Liver (tissue), 9 donors: ENCODE measurements around the gene IMPDH2. TPM values are rescaled to one million over a fixed set of nuclear protein-coding genes. Genes with fewer than 3 reads are reported as not detected.

Experiments
- DNase-seq: peaks from one replicate; pipeline ENCODE4 v3.0.0-alpha.2; 2017; ENCODE audit warnings: low spot score
- H3K27ac ChIP-seq, 2 donors: one replicate each; pipeline ENCODE4 v1.7.0; 2013; ENCODE audit warnings: inconsistent platforms in 2 of 2, low read length in 2 of 2, control low read depth in 1 of 2, low read depth in 1 of 2, mild to moderate bottlenecking in 1 of 2
- H3K27me3 ChIP-seq, 4 donors: one replicate each; pipeline versions ENCODE4 v1.6.1 to v1.7.0; 2013; ENCODE audit warnings: low read length in 3 of 4, inconsistent platforms in 1 of 4, mild to moderate bottlenecking in 1 of 4, moderate library complexity in 1 of 4; ENCODE audit not compliant: control insufficient read depth in 4 of 4, insufficient read depth in 4 of 4
- H3K36me3 ChIP-seq, 4 donors: one replicate each; pipeline versions ENCODE4 v1.6.1 to v1.7.0; 2013; ENCODE audit warnings: low read length in 3 of 4, mild to moderate bottlenecking in 3 of 4, low read depth in 1 of 4, moderate library complexity in 1 of 4; ENCODE audit not compliant: control insufficient read depth in 4 of 4, insufficient read depth in 3 of 4
- H3K4me1 ChIP-seq, 4 donors: one replicate each; pipeline versions ENCODE4 v1.6.1 to v1.7.0; 2013; ENCODE audit warnings: low read length in 3 of 4, mild to moderate bottlenecking in 3 of 4, moderate library complexity in 1 of 4; ENCODE audit not compliant: control insufficient read depth in 4 of 4, insufficient read depth in 4 of 4
- H3K4me3 ChIP-seq, 3 donors: one replicate each; pipeline versions ENCODE4 v1.6.1 to v1.7.0; 2013; ENCODE audit warnings: low read length in 3 of 3, control low read depth in 1 of 3, low read depth in 1 of 3, mild to moderate bottlenecking in 1 of 3
- H3K9ac ChIP-seq, 2 donors: one replicate each; pipeline ENCODE4 v1.7.0; 2013; ENCODE audit warnings: low read length in 2 of 2, mild to moderate bottlenecking in 2 of 2, moderate library complexity in 2 of 2, control low read depth in 1 of 2, low read depth in 1 of 2
- H3K9me3 ChIP-seq, 4 donors: one replicate each; pipeline versions ENCODE4 v1.6.1 to v1.7.0; 2013; ENCODE audit warnings: low read length in 3 of 4; ENCODE audit not compliant: control insufficient read depth in 4 of 4
- CTCF ChIP-seq: fragments of 150-350 bp; IDR thresholded peaks from 2 replicates; pipeline ENCODE4 v1.5.1; 2017; ENCODE audit warnings: improper control_type of control experiment, low read depth, low read length; ENCODE audit not compliant: missing input control
- EGR1 ChIP-seq, 2 donors: IDR thresholded peaks; 2 replicates each; pipeline ENCODE4 v1.6.1; 2016 to 2018; ENCODE audit warnings: antibody characterized with exemption in 2 of 2, low read depth in 2 of 2
- FOXA1 ChIP-seq: IDR thresholded peaks from 2 replicates; pipeline ENCODE4 v1.6.1; 2016; ENCODE audit warnings: antibody characterized with exemption
- FOXA2 ChIP-seq: IDR thresholded peaks from 2 replicates; pipeline ENCODE4 v1.6.1; 2016; ENCODE audit warnings: antibody characterized with exemption
- GABPA ChIP-seq, 2 donors: IDR thresholded peaks in 1 of 2; conservative IDR thresholded peaks in 1 of 2; 2 replicates each; pipeline ENCODE4 v1.6.1; 2016; ENCODE audit warnings: antibody characterized with exemption in 2 of 2, mild to moderate bottlenecking in 1 of 2, moderate library complexity in 1 of 2
- HNF4A ChIP-seq, 2 donors: conservative IDR thresholded peaks; 2 replicates each; pipeline ENCODE4 v1.6.1; 2016; ENCODE audit warnings: antibody characterized with exemption in 2 of 2, mild to moderate bottlenecking in 2 of 2
- HNF4G ChIP-seq: IDR thresholded peaks from 2 replicates; pipeline ENCODE4 v1.6.1; 2016; ENCODE audit warnings: antibody characterized with exemption
- JUND ChIP-seq, 2 donors: IDR thresholded peaks; 2 replicates each; pipeline ENCODE4 v1.6.1; 2016; ENCODE audit warnings: antibody characterized with exemption in 2 of 2
- MAX ChIP-seq: IDR thresholded peaks from 2 replicates; pipeline ENCODE4 v1.6.1; 2016; ENCODE audit warnings: antibody characterized with exemption
- NR2F2 ChIP-seq: IDR thresholded peaks from 2 replicates; pipeline ENCODE4 v1.6.1; 2016; ENCODE audit warnings: antibody characterized with exemption
- RAD21 ChIP-seq, 2 donors: IDR thresholded peaks; 2 replicates each; pipeline ENCODE4 v1.6.1; 2016; ENCODE audit warnings: antibody characterized with exemption in 2 of 2, mild to moderate bottlenecking in 2 of 2
- RXRA ChIP-seq, 2 donors: IDR thresholded peaks; 2 replicates each; pipeline ENCODE4 v1.6.1; 2017 to 2018; ENCODE audit warnings: antibody characterized with exemption in 2 of 2, mild to moderate bottlenecking in 1 of 2
- SP1 ChIP-seq: IDR thresholded peaks from 2 replicates; pipeline ENCODE4 v1.6.1; 2018; ENCODE audit warnings: antibody characterized with exemption, mild to moderate bottlenecking
- TAF1 ChIP-seq: conservative IDR thresholded peaks from 2 replicates; pipeline ENCODE4 v1.6.1; 2016; ENCODE audit warnings: antibody characterized with exemption, mild to moderate bottlenecking
- YY1 ChIP-seq: IDR thresholded peaks from 2 replicates; pipeline ENCODE4 v1.6.1; 2016; ENCODE audit warnings: antibody characterized with exemption, mild to moderate bottlenecking
- ZBTB33 ChIP-seq: IDR thresholded peaks from 2 replicates; pipeline ENCODE4 v1.6.1; 2016; ENCODE audit warnings: antibody characterized with exemption
- WGBS: extraction: QIAGEN DNeasy Blood & Tissue Kit; methylation state at CpG from one replicate; pipeline ENCODE4 v1.1.7; 2013; 5-methylcytosine and 5-hydroxymethylcytosine counted together
- polyA plus RNA-seq, 2 donors: library from polyadenylated mRNA; stranded (reverse) in 1 of 2; unstranded in 1 of 2; fragments of 200-250 nt in 1 of 2; fragments of >200 nt in 1 of 2; fragmentation: Nextera tagmentation in 1 of 2; extraction: Ambion mirVana in 1 of 2; gene quantifications; one replicate each; pipeline versions ENCODE4 v1.2.1 to v1.2.3, GENCODE V29; 2013 to 2015
- total RNA-seq, 2 donors: library from RNA; depleted of rRNA; stranded (reverse); fragments of >200 nt; gene quantifications; one replicate each; pipeline ENCODE4 v1.2.3, GENCODE V29; 2014
- TF ChIP-seq, protein P1 (sequence below): IDR thresholded peaks from 2 replicates; pipeline ENCODE4 v1.6.1; 2016; ENCODE audit warnings: antibody characterized with exemption
- TF ChIP-seq, protein P2 (sequence below): IDR thresholded peaks from 2 replicates; pipeline ENCODE4 v1.6.1; 2016; ENCODE audit warnings: antibody characterized with exemption, mild to moderate bottlenecking
- donor health status: healthy.
- donor health status: healthy.
- donor health status: healthy.
- donor health status: healthy.
- donor health status: healthy.

The IMPDH2 gene
- total and polyA plus RNA-seq, 4 donors = 20.9 to 182 (median 39.7) TPM

GRCh38 chr3:49005998-49006397, 23.2 kb downstream of the IMPDH2 start (continued):
- TF ChIP-seq ZBTB33 = no peak
- TF ChIP-seq MAX = no peak

GRCh38 chr3:49005303-49005680, 23.9 kb downstream of the IMPDH2 start:
- Histone ChIP-seq H3K9ac (no peak overlapping the region), H3K4me1 (peaks cover 6 to 31% (median 20%) of the 10 kb centered on the region in 4 donors), H3K4me3 (no peak overlapping the region), H3K9me3 (no peaks in the 10 kb centered on the region), H3K36me3 (peaks cover 0 to 2% (median 0%) of the 10 kb centered on the region in 4 donors), H3K27ac (no peak overlapping the region), H3K27me3 (no peaks in the 10 kb centered on the region)
- TF ChIP-seq NR2F2 = no peak
- TF ChIP-seq, protein P1, sequence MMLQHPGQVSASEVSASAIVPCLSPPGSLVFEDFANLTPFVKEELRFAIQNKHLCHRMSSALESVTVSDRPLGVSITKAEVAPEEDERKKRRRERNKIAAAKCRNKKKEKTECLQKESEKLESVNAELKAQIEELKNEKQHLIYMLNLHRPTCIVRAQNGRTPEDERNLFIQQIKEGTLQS = no peak
- TF ChIP-seq FOXA1 = no peak
- no peak for TF ChIP-seq JUND (IDR thresholded peaks at IDR 0.05)
- TF ChIP-seq RXRA (IDR thresholded peaks at IDR 0.05) = no peak
- TF ChIP-seq HNF4G = no peak
- TF ChIP-seq, protein P2, sequence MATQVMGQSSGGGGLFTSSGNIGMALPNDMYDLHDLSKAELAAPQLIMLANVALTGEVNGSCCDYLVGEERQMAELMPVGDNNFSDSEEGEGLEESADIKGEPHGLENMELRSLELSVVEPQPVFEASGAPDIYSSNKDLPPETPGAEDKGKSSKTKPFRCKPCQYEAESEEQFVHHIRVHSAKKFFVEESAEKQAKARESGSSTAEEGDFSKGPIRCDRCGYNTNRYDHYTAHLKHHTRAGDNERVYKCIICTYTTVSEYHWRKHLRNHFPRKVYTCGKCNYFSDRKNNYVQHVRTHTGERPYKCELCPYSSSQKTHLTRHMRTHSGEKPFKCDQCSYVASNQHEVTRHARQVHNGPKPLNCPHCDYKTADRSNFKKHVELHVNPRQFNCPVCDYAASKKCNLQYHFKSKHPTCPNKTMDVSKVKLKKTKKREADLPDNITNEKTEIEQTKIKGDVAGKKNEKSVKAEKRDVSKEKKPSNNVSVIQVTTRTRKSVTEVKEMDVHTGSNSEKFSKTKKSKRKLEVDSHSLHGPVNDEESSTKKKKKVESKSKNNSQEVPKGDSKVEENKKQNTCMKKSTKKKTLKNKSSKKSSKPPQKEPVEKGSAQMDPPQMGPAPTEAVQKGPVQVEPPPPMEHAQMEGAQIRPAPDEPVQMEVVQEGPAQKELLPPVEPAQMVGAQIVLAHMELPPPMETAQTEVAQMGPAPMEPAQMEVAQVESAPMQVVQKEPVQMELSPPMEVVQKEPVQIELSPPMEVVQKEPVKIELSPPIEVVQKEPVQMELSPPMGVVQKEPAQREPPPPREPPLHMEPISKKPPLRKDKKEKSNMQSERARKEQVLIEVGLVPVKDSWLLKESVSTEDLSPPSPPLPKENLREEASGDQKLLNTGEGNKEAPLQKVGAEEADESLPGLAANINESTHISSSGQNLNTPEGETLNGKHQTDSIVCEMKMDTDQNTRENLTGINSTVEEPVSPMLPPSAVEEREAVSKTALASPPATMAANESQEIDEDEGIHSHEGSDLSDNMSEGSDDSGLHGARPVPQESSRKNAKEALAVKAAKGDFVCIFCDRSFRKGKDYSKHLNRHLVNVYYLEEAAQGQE = no peak
- TF ChIP-seq EGR1 (IDR thresholded peaks at IDR 0.05; ENCODE audit: low read depth in 2 of 2) = no peak
- TF ChIP-seq SP1 = no peak
- no peak for TF ChIP-seq CTCF
- no peak for TF ChIP-seq GABPA (IDR thresholded peaks at IDR 0.05 in 1 of 2, conservative IDR thresholded peaks at IDR 0.05 in 1 of 2)
- no peak for TF ChIP-seq TAF1
- TF ChIP-seq HNF4A (conservative IDR thresholded peaks at IDR 0.05) = no peak
- TF ChIP-seq YY1 = no peak
- no peak for TF ChIP-seq MAX
- TF ChIP-seq FOXA2 = no peak
- TF ChIP-seq ZBTB33 = no peak
- no peak for TF ChIP-seq RAD21 (IDR thresholded peaks at IDR 0.05)
- no peak for DNase-seq
- WGBS = 97% methylated on average over 3 of the region's 3 CpGs
